ENCODE measurements around the gene CLTCL1.
"Not testable (repeated sequence)": the region's sequence is repeated elsewhere in the genome, so short reads cannot be mapped to it uniquely, and the experiment has no call there.

The CLTCL1 gene

GRCh38 chr22:19177164-19178064 is 114.1 kb downstream of the CLTCL1 start:
- H3K4me3 ChIP-seq (ENCODE audit: low read depth, low read length) = peak overlapping the region; percentile 67

- no peak overlapping the region for H3K4me3 ChIP-seq (ENCODE audit: low read depth, low read length)
Observed at GRCh38 chr22:19176732-19177131, 114.8 kb downstream of the CLTCL1 start.

- no peak overlapping the region for H3K4me3 ChIP-seq (ENCODE audit: low read depth, low read length)
Observed at GRCh38 chr22:19176175-19176643, 115.3 kb downstream of the CLTCL1 start.

GRCh38 chr22:19175602-19176174 is 115.8 kb downstream of the CLTCL1 start:
- H3K4me3 ChIP-seq (ENCODE audit: low read depth, low read length) = no peak overlapping the region

GRCh38 chr22:19175026-19175601 is 116.4 kb downstream of the CLTCL1 start:
- no peak overlapping the region for H3K4me3 ChIP-seq (ENCODE audit: low read depth, low read length)

- no peak overlapping the region for H3K4me3 ChIP-seq (ENCODE audit: low read depth, low read length)
Observed at GRCh38 chr22:19174106-19175025, 117.2 kb downstream of the CLTCL1 start.

- no peak overlapping the region for H3K4me3 ChIP-seq (ENCODE audit: low read depth, low read length)
Observed at GRCh38 chr22:19173047-19174035, 118.2 kb downstream of the CLTCL1 start.

- H3K4me3 ChIP-seq (ENCODE audit: low read depth, low read length) = peak overlapping the region; percentile 93
Observed at GRCh38 chr22:19172213-19173046, 119.1 kb downstream of the CLTCL1 start.

- no peak overlapping the region for H3K4me3 ChIP-seq (ENCODE audit: low read depth, low read length)
Observed at GRCh38 chr22:19169947-19170318, 121.6 kb downstream of the CLTCL1 start.

GRCh38 chr22:19169002-19169946 is 122.2 kb downstream of the CLTCL1 start:
- H3K4me3 ChIP-seq (ENCODE audit: low read depth, low read length) = no peak overlapping the region

GRCh38 chr22:19168088-19168890 is 123.2 kb downstream of the CLTCL1 start:
- no peak overlapping the region for H3K4me3 ChIP-seq (ENCODE audit: low read depth, low read length)

GRCh38 chr22:19167106-19167869 is 124.2 kb downstream of the CLTCL1 start:
- no peak overlapping the region for H3K4me3 ChIP-seq (ENCODE audit: low read depth, low read length)

- no peak overlapping the region for H3K4me3 ChIP-seq (ENCODE audit: low read depth, low read length)
Observed at GRCh38 chr22:19166421-19166820, 125.1 kb downstream of the CLTCL1 start.

- H3K4me3 ChIP-seq (ENCODE audit: low read depth, low read length) = no peak overlapping the region
Observed at GRCh38 chr22:19164425-19164824, 127.1 kb downstream of the CLTCL1 start.

GRCh38 chr22:19158649-19159048 is 132.9 kb downstream of the CLTCL1 start:
- not testable (repeated sequence) for H3K4me3 ChIP-seq (ENCODE audit: low read depth, low read length)

GRCh38 chr22:19156109-19156508 is 135.4 kb downstream of the CLTCL1 start:
- H3K4me3 ChIP-seq (ENCODE audit: low read depth, low read length) = not testable (repeated sequence)
